Stimulated activated CD4-positive, alpha-beta T cell treated with anti-CD3 and anti-CD28 coated beads, Interleukin-2, amount 100 ng/mL, for 24 hours (primary cell): ENCODE data around the gene TUBA4B.

Experiments used
- DNase-seq, 2 donors: peaks; one replicate each; pipeline ENCODE4 v3.0.0-alpha.2; 2020

TUBA4B gene

DNA sequence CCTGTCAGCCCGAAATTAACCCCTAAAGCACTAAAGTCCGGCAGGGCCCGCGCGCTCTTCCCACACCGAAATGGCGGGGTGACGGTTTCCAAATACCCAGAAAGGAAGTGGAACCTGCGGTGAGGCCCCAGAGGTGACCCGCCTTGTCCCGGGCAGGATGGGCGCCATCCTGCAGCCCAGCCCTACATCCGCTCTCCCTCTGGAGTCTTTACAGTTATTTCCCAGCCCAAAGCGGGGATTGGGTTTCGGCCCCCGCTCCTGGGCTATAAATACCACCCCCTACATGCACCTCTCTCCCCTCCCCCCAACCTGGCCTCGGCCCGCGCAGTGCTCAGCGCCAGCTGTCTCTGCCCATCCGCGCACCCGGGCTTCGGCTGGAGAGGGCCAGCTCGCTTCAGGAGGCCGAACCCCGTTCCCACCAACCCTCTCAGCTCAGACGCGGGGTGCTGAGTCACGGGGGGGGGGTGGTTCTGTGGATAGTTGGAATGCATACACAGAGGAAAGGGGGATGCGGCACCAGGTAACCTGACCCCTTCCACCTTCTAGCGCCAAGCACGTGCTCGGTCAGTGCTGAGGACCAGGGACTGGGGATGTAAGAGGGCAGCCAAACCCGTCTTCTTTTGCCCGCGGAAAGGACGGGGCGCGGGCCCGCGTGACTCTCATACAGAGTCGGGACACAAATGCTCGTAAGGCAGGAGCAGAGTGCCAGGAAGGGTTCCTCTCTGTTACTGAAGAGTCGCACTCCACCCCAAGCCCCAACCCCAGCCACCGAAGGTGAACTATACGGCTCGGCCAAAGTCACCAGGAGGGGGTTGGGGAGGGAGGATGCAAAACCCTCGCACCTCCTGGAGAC is at the start of gene TUBA4B:
Gene TUBA4B, plus strand, starts transcription at position 344 of the 853 bp plus-strand sequence. Its CDS starts 165 bp downstream, at position 509.
- DNase-seq, result peak; percentile 51 to 68

DNA sequence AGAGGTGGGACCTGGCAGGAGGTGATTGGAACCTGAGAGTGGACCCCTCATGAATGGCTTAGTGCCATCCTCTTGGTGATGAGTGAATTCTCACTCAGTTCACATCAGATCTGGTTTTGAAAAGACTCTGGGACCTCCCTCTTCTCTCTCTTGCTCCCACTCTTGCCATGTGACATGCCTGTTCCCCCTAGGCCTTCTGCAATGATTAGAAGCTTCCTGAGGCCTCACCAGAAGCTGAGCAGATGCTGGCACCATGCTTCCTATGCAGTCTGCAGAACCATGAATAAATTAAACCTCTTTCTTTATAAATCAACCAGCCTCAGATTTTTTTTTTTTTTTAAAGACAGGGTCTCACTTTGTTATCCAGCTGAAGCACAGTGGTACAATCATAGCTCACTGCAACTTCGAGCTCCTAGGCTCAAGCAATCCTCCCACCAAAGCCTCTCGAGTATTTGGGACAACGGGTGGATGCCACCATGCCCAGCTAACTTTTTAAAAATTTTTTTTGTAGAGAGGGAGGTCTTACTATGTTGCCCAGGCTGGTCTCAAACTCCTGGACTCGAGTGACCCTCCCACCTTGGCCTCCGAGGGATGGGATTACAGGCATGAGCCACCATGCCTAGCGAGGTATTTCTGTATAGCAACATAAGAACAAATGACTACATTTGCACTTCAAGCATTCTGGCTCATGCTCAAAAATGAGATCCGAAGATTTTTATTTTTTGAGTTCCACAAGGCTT is 48.4 kb upstream of the TUBA4B start:
- DNase-seq, result no peak

DNA sequence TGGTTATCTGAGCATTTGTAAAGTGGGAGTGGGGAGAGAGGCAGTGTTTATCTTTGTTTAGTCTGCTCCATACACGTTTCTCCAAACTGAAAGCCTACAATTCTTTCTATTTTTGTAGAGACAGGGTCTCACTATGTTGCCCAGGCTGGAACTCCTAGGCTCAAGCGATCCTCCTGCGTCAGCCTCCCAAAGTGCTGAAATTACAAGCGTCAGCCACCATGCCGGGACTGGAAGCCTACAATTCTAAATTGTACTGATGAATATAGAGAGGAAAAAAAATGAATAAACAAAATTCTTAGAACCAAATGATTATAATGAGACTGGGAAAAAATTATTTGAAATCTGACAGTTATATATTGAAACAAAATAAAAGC is 47.9 kb upstream of the TUBA4B start:
- DNase-seq, result no peak

DNA sequence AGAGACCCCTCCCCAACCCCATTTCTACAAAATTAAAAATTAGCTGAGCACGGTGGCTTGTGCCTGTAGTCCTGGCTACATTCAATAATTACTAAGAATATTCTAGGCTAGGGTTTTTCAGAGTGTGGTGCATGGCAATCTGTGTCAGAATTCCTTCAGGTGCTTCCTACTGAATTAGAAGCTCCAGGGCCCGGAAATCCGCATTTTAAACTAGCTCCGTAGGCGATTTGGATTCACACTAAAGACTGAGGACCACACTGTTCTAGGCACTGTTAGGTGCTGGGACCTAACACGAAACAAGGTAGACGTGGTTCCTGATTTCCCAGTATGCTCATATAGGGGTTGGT is 47.1 kb upstream of the TUBA4B start:
- no peak for DNase-seq

DNA sequence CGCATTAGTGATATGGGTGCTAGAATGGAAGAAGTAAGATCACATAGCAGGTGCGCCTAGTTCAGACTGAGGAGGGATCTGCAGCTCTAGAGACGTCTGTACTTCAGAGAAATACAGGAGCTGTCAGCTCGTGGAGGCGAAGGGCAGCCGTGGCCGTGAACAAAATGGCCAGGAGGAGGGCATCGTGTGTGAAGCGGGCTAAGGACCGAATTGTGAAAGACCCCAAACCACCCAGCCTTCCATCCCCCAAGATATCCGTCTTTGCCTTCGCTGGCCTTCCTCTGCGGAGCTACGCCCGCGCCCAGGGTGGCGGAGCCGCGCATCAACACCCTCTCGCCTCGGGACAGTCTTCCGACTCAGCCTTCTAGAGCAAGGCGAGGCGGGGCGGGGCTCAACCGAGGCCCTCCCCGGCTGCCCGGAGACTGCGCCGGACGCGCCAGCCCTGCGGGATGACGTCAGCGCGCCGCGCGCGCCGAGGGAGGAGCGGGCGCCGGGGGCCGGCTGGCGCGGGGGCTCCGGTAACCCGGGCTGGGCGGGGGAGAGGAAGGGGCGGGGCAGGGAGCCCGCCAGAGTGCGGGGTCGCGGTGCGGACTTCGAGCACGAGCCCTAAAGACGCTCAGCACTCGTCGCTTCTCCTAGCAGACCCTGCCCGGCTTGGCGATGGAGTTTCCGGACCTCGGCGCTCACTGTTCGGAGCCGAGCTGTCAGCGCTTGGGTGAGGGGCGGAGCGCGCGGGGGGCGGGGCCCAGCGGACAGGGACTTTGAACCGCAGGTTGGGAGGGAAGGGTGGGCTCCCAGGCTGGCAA is 46.5 kb upstream of the TUBA4B start, which contains the start of gene ZFAND2B:
Gene ZFAND2B, plus strand, starts transcription at position 455 of the 806 bp plus-strand sequence. Its CDS starts 206 bp downstream, at position 661.
- peak; percentile 94 to 96 for DNase-seq

DNA sequence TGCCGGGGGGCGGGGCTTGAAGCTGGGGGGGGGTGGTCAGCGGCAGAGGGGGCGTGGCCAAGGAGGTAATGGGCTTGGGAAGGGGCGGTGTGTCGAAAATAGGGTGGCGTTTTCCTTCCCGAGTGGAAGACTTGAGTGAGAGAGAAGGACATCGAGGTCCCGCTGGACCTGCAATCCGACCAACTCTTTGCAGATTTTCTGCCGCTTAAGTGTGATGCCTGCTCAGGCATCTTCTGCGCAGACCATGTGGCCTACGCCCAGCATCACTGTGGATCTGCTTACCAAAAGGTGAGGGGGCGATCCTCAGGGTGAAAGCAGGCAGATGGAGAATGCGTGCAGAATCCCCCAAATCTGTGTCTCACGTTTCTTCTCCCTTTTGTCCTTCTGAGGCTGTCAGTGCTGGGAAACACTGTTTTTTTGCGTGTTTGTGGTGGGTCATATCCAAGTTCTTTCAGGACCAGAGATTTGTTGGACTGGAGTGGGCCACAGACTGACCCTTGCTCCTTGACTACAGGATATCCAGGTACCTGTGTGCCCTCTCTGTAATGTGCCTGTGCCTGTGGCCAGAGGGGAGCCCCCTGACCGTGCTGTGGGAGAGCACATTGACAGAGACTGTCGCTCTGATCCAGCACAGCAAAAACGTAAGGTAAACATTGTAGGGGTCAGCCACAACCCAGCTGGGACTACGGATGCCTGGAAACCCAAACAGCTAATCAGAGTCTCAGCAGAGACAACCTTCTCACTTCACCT is 45.7 kb upstream of the TUBA4B start:
- no peak for DNase-seq

DNA sequence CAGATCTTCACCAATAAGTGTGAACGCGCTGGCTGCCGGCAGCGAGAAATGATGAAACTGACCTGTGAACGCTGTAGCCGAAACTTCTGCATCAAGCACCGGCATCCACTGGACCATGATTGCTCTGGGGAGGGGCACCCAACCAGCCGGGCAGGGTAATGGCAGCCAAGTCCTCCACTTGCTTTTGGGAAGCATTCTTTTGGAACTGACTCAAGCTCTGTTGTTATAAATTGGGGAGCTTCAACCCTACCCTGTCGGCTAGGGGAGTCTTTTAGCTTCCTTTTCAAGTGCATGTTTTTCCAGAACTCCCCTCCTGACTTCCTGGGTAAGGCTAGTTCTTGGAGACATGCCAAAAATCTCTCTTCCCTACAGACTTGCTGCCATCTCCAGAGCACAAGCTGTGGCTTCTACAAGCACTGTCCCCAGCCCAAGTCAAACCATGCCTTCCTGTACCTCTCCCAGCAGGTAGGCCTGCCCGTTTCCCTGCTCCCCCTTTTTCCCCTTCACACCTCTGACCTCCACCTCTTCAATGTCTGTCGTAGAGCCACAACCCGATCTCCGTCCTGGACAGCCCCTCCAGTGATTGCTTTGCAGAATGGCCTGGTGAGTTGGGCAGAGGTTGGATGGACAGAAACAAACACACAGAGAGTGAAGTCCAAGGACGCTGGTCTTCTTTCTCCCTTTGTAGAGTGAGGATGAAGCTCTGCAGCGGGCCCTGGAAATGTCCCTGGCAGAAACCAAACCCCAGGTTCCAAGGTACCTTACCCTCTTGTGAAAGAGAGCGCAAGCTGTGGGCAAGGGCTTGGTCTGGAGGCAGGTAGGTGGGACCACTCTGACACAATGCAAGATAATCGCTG is 44.9 kb upstream of the TUBA4B start:
- DNase-seq, result no peak

DNA sequence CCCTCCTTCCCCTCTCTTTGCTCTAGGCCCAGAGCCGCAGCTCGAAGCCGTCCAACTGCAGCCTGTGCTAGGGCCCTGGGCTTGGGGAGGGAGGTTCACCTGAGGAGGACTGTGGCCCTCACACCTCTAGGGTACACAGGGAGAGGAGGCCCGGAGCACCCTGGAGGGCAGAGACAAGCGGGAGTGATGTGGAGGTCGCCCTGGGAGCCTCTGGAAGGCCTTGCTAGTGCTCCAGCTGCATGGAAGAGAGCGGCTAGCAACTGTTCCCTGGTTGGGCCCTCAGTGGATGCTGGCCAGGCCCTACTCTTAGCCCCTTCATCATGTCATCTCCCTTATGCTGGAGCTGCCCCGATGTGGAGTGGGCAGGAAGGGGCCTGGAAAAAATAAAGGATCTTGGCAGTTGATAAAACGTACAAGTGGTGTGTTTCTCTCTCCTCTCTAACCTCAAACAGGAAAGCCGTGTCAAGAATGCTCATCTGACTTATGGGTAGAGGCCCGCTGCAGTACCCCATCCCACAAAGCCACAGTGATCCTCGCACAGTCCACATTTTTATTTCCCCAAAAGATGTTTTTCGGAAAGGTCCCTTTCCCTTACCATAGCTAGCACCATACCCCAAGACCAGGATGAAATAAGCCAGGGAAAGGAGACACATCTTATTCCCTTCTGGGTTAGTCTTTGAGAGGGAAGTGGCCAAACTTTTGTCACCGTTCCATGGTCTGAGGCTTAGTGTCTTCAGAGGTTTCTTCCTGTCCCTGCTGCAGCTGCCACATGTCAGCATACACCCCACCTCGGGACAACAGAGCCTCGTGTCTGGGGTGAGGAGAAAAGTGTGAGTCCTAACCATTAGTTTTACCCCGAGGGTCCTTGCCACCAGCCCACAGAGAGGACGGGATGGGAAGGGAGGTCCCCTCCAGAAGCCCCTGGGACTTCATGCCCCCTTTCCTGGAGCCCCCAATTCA is 43.5 kb upstream of the TUBA4B start:
- no peak for DNase-seq

DNA sequence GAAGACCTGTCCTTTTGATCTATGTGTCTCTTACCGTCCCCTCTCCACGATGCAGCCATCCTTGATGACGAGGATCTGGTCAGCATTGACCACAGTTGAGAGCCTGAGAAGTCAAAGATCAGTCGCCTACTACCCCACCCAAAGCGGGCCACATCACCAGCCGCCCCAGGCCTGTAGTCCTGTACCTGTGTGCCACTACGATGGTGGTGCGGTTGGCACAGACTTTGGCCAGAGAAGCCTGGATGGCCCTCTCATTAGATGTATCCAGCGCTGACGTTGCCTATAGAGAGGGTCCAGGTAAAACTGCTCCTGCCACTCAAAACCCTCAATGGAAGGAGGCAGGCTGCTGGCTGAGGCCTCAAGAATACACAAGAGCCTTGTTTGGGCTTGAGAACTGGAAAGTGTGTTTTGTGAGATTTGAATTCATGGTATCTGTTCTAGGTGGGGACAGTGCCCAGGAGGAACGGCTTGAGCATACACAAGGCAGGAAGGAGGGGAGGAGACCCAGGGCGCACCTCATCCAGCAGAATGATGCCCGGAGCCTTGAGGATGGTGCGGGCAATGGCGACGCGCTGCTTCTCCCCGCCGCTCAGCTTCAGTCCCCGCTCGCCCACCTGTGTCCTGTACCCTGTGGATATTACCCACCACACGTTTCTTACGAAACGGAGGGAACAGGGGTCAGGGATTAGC is 42.7 kb upstream of the TUBA4B start:
- no peak for DNase-seq

DNA sequence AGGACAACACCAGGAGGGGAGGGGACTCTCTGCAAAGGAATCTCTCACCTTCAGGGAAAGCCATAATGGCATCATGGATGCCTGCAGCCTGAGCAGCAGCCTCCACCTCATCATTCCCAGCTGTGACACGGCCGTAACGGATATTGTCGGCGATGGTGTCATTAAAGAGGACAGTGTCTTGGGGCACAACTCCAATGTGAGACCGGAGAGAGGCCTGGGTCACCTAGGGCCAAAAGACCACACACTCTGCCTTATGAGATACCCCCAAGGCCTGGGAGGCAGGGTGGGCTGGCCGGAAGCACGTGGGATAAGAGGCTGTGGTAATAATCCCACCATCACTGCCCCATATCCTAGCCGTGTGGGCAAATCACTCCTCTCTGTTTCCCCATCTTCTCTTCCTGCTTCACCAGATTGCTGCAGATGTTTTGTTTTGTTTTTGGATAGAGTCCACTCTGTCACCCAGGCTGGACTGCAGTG is 42.1 kb upstream of the TUBA4B start:
- DNase-seq, result no peak

DNA sequence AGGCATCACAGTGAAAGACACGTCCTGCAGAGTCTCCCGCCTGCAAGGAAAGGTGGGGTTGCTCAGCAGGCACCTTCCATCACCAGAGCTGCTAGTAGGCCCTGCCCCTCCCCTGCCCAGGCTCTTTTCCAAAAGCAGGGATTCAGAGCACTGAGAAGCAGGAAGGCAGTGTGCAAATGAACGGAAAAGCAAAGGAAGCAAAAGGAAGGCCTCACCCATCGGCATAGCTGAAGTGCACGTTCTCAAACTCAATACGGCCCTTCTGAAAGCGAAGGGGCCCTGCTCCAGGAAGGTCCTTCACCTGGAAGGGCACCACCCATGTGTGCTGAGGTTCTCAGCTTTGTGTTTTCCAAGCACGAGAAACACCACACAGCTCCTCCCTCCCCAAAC is 40.0 kb upstream of the TUBA4B start:
- no peak for DNase-seq

DNA sequence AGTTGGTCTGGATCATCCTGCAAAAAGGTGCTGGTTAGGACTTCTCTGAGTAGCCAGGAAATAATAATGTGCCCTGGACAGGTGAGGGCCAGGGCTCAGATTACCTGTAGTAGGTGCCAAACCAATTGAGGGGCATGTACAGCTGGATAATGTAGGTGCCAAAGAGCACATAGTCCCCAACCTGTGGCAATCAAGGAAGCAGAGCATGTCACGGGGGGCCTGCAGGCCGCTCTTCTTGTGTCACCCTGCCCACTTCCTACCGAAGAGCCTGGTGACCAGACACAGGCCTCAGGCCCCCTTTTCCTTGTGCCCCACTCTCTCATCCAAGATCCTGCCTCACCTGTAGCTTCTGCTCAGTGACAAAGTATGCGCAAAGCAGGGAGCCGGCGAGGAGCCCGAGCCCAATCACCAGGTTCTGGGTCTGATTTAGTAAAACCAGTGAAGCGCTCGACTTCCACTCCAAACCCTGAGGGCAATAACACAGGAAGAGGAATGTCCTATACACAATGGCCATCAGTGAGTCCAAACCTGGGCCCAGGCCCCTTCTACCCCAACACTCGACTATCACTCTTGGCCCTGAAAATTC is 39.5 kb upstream of the TUBA4B start:
- DNase-seq, result no peak

DNA sequence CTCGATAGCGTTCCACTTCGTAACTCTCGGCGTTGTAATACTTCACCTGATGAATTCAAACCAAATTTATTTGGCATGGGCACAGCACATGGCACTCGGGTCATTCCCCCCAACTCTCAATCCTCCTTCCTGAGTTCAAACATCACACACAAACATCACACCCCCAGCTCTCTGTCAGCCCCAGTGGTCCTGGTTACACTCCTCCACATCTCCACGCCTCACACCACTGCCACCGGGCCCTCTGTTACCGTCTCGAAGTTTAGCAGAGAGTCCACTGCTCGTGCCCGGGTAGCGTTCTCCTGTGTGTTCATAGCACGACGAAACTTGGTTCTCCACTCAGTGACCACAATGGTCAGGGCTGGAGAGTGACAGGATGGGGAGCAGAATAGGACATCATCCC is 38.9 kb upstream of the TUBA4B start:
- DNase-seq, result no peak

DNA sequence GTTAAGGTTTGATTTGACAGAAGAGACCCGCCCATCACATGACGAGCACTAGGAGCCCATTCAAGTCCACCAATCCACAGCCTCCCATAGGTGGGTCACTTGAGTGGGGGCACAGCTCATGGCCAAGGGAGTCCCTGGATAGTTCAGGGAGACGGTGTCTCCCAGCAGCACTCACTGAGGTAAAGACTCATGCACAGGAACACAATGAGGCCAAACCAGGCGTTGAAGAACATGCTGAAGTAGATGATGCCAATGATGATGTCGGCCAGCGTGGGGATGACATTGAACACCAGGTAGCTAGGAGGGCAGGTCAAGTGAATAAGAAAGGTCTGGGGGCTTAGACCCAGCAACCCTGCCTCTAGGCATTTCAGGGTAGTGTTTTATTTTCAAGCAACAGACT is 38.3 kb upstream of the TUBA4B start:
- DNase-seq, result no peak

DNA sequence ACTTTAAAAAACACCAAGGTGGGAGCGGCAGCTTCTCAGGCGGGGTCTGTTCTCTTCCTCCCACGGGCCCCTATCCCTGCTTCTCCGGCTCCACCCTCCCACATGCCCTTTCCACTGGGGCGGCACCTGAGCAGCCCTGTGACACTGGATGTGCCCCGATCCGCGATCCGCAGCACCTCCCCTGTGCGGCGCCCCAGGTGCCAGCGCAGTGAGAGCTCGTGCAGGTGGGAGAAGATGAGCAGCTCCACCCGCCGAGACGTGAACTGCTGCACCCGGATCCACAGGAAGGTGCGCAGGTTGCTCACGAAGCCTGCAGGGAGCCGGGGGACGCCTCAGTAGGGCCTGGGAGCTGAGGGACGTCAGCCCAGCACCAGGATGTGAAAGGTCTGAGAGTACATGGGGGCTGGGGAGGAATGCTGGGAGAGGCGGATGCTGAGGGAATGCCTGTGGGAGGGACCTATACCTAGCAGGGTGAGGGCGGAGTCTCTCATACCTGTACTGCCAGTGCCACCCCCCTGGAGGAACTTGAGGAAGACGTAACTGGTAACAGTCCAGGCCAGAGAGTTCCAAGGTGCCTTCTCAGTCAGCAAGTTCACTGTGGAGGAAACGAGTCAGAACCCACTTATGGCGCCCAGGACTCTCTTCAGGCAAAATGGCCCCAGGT is 37.0 kb upstream of the TUBA4B start:
- DNase-seq, result no peak

DNA sequence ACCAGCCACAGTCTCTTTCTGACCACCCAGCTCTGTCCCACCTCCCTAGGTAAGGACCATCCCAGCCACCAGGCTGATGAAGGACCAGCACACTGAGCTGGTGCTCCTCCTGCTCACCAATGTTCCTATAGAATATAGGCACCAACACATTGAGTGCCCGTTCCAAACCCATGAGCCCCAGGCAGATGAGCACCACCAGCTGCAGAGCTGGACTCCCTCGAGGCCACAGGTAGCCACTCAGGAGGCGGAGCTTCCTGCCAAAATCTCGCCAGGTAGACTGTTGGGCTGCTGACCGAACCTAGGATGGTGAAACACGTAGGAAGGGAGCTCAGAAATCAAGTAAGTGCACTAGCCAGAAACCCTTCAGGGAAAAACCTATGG is 36.5 kb upstream of the TUBA4B start:
- DNase-seq, result no peak

DNA sequence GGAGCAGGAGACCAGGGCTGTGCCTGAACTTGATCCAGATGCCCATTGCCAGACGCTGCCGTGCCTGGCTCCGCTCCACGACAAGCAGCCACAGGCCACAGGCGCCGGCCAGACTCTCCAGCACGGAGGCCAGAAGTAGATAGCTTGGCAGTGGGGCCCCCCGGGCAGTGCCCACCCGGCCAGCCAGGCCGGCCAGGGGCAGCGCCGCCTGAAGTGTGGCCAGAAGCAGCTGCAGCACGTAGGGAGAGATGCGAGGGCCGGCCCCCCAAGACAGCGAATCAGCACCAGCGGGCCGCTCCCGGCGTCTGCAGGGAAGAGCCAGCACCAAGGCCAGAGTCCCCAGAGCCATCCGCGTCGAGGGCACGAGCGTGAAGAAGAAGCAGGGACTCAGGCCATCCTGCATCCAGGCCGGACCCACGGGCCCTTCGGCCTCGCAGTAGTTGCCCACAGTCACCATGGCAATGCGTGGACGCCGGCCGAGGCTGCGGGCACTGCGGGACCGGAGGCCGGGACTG is 34.8 kb upstream of the TUBA4B start:
- DNase-seq, result peak; percentile 20 to 35
